GM18868 (cell line): Measurements from ENCODE around the gene FOXJ3.

Source experiments
- ATAC-seq: cut with Tn5 transposase; IDR thresholded peaks from one replicate; pipeline ENCODE4 v1.9.1; 2021; ENCODE audit warnings: mild to moderate bottlenecking, moderate library complexity; ENCODE audit not compliant: unreplicated experiment

Gene FOXJ3

GRCh38 chr1:42127767-42128166, 207.3 kb downstream of the FOXJ3 start:
- ATAC-seq, result no peak
